Measurements from ENCODE around the gene PITX3. TPM values are rescaled to one million over a fixed set of nuclear protein-coding genes. Genes with fewer than 3 reads are reported as not detected.

The PITX3 gene
- total RNA-seq, 1 donor from 2014 or later = not detected

DNA sequence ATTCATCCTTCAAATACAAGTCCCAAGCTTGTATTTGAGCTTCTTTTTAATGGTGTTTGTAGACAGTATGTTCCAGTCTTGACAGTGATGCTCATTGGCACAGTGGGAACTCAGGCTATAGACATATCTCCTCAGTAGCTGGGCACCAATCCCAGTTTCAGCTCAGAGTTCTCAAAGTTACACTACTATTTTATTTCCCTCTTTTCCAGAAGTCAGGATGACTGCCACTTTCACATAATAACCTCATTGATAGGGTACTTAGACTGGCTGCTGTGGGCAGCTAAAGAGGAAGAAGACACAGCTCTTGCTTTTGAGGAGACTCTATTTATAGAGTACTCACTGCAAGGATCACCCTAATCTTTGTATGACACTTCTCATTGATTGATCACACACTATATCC is 6.4 kb upstream of the PITX3 start:
- no peaks in the 10 kb centered on the region for H3K9me3 Mint-ChIP-seq (ENCODE audit: unreplicated experiment)
- TF ChIP-seq, protein P1, sequence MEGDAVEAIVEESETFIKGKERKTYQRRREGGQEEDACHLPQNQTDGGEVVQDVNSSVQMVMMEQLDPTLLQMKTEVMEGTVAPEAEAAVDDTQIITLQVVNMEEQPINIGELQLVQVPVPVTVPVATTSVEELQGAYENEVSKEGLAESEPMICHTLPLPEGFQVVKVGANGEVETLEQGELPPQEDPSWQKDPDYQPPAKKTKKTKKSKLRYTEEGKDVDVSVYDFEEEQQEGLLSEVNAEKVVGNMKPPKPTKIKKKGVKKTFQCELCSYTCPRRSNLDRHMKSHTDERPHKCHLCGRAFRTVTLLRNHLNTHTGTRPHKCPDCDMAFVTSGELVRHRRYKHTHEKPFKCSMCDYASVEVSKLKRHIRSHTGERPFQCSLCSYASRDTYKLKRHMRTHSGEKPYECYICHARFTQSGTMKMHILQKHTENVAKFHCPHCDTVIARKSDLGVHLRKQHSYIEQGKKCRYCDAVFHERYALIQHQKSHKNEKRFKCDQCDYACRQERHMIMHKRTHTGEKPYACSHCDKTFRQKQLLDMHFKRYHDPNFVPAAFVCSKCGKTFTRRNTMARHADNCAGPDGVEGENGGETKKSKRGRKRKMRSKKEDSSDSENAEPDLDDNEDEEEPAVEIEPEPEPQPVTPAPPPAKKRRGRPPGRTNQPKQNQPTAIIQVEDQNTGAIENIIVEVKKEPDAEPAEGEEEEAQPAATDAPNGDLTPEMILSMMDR (IDR thresholded peaks at IDR 0.05; ENCODE audit: unreplicated experiment) = no peak
- H3K36me3 Mint-ChIP-seq (ENCODE audit: low read depth, unreplicated experiment) = no peaks in the 10 kb centered on the region
- no peak overlapping the region for H3K4me3 Mint-ChIP-seq (ENCODE audit: unreplicated experiment)
- no peak for DNase-seq (ENCODE audit: low spot score)
- H3K27ac Mint-ChIP-seq (ENCODE audit: unreplicated experiment) = no peak overlapping the region
- peaks cover 29% of the 10 kb centered on the region for H3K4me1 Mint-ChIP-seq (ENCODE audit: unreplicated experiment)
- peaks cover 2% of the 10 kb centered on the region for H3K27me3 Mint-ChIP-seq (ENCODE audit: unreplicated experiment)

DNA sequence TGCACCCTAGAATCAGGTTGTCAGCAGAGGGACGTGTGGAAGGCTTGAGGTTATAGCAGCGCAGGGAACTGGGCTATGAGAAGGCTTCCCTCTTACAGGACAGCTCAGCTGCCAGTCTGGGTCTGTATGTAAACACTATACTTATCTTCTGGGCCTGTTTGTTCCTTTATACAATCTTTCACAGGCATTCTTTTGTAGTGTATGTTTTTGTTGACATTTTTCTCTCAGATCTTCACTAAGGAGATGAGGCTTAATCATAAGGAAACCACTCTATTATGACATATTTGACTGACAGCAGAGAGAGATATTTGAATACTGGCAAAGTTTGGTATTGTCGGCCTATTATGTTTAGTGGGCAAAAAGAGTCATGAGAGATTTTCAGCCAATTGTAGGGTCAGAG is 4.9 kb upstream of the PITX3 start:
- TF ChIP-seq, protein P1 (IDR thresholded peaks at IDR 0.05; ENCODE audit: unreplicated experiment) = no peak
- Mint-ChIP-seq H3K4me3 (ENCODE audit: unreplicated experiment) (peak overlapping the region; percentile 99), H3K27me3 (ENCODE audit: unreplicated experiment) (peaks cover 8% of the 10 kb centered on the region), H3K9me3 (ENCODE audit: unreplicated experiment) (no peaks in the 10 kb centered on the region), H3K27ac (ENCODE audit: unreplicated experiment) (peak overlapping the region; percentile 95), H3K4me1 (ENCODE audit: unreplicated experiment) (peaks cover 32% of the 10 kb centered on the region), H3K36me3 (ENCODE audit: low read depth, unreplicated experiment) (peaks cover 4% of the 10 kb centered on the region)
- DNase-seq (ENCODE audit: low spot score) = no peak

DNA sequence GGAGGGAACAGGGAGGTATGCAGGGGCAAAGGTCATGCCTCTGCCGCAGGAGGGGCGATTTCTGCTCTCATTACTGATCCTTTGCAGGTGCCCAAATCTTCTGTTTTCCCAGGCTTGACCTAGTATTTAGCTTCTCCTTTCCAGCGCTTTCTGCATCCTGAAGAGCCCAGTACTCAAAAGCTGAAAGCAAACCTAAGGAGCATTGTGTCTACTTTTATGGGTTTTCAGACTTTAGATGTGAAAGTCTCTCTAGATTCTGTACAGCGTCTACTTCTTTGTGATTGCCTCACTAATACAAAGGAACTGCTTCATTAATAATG is 4.6 kb upstream of the PITX3 start:
- no peak for DNase-seq (ENCODE audit: low spot score)
- TF ChIP-seq, protein P1 (IDR thresholded peaks at IDR 0.05; ENCODE audit: unreplicated experiment) = no peak
- peak overlapping the region; percentile 95 for H3K27ac Mint-ChIP-seq (ENCODE audit: unreplicated experiment)
- peaks cover 10% of the 10 kb centered on the region for H3K27me3 Mint-ChIP-seq (ENCODE audit: unreplicated experiment)
- H3K4me3 Mint-ChIP-seq (ENCODE audit: unreplicated experiment) = peak overlapping the region; percentile 99
- H3K36me3 Mint-ChIP-seq (ENCODE audit: low read depth, unreplicated experiment) = peaks cover 4% of the 10 kb centered on the region
- no peaks in the 10 kb centered on the region for H3K9me3 Mint-ChIP-seq (ENCODE audit: unreplicated experiment)
- H3K4me1 Mint-ChIP-seq (ENCODE audit: unreplicated experiment) = peaks cover 34% of the 10 kb centered on the region

DNA sequence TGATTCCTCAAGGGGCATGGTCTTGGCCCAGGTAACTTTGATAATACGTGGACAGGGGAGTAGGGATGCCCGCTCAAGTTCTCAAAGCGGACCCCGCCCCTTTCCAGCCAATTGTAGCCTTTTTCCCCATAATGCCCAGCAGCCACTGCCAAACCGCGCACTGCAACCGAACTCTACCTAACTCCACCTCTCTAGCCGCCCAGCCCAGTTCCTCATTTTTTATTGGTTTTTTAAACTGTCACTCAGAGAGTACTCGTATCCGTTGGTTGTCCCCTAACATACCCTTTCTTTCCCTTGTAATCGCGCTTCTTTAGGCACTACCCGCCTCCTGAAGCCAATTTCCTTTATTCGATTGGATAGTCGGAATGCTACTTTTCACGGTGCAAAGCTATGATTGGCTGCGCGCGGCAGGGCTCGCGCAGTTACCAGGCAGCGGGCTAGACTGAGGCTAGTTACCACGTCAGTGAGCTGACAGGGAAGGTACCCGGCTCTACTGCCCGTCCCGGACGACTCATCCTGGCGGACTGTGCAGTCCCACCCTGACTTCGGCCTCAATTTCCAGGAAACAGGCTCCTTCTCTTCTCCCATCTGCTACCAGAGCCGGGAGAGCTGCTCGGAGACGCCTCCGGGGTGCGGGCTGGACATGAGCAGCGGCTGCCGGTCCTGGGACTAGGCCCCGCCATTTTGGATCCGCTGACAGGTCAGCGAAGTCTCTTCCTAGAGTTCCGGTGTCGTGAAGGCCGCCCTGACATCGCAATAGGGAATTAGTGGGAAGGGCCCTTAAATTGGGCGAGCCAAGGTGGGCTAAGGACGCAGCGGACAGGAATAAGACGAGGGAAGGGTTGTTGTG is 4.0 kb upstream of the PITX3 start, which contains the start of gene GBF1:
TSS of gene GBF1 (plus strand) at position 451 of the 850 bp plus-strand sequence. CDS start 13,407 bp downstream, outside the sequence.
- Mint-ChIP-seq H3K9me3 (ENCODE audit: unreplicated experiment) (no peaks in the 10 kb centered on the region), H3K4me1 (ENCODE audit: unreplicated experiment) (peaks cover 38% of the 10 kb centered on the region), H3K27ac (ENCODE audit: unreplicated experiment) (peak within 1 kb of the TSS; percentile 95), H3K4me3 (ENCODE audit: unreplicated experiment) (peak within 1 kb of the TSS; percentile 99), H3K36me3 (ENCODE audit: low read depth, unreplicated experiment) (peaks cover 4% of the 10 kb centered on the region), H3K27me3 (ENCODE audit: unreplicated experiment) (peaks cover 15% of the 10 kb centered on the region)
- TF ChIP-seq, protein P1 (IDR thresholded peaks at IDR 0.05; ENCODE audit: unreplicated experiment) = no peak
- DNase-seq (ENCODE audit: low spot score) = peak; percentile 80

DNA sequence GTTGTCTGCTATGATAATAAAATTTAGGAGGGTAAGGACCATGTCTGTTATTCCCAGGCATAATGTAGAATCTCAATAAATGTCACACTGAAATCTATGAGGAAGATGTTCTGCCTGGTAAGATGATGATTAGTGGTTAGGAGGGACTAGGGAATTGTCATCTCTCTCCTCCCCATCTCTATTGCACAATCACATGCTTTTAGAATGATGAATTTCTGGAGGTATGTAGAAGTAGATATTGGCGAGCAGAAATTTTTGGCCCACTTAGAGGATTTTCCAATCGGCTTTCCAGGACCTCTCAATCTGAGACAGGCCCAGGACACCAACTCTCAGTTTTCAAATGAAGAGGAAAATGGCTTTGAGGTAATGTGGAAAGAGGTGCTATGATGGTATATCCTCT is 2.0 kb upstream of the PITX3 start:
- no peak for DNase-seq (ENCODE audit: low spot score)
- Mint-ChIP-seq H3K4me1 (ENCODE audit: unreplicated experiment) (peaks cover 45% of the 10 kb centered on the region), H3K27me3 (ENCODE audit: unreplicated experiment) (peaks cover 17% of the 10 kb centered on the region), H3K9me3 (ENCODE audit: unreplicated experiment) (no peaks in the 10 kb centered on the region), H3K36me3 (ENCODE audit: low read depth, unreplicated experiment) (peaks cover 4% of the 10 kb centered on the region), H3K27ac (ENCODE audit: unreplicated experiment) (no peak overlapping the region), H3K4me3 (ENCODE audit: unreplicated experiment) (no peak overlapping the region)
- TF ChIP-seq, protein P1 (IDR thresholded peaks at IDR 0.05; ENCODE audit: unreplicated experiment) = no peak

All from endothelial cell (in vitro differentiated cells).